Testis (tissue), 3 donors: ENCODE data around the gene ORMDL2. TPM values are rescaled to one million over a fixed set of nuclear protein-coding genes. Genes with fewer than 3 reads are reported as not detected.

Experiments
- DNase-seq: peaks from one replicate; pipeline ENCODE4 v3.0.0-alpha.2; 2019
- H3K27ac ChIP-seq, 2 donors: fragments of 200-600 bp; sonication (generic); one replicate each; pipeline ENCODE4 v1.5.1; 2019
- H3K27me3 ChIP-seq: fragments of 200-600 bp; sonication (generic); one replicate; pipeline ENCODE4 v1.5.1; 2019
- H3K36me3 ChIP-seq: fragments of 200-600 bp; sonication (generic); one replicate; pipeline ENCODE4 v1.5.1; 2017; ENCODE audit warnings: low read depth; ENCODE audit errors: missing control alignments
- H3K4me1 ChIP-seq: fragments of 200-600 bp; sonication (generic); one replicate; pipeline ENCODE4 v1.5.1; 2019
- H3K4me3 ChIP-seq, 2 donors: fragments of 200-600 bp; sonication (generic); one replicate each; pipeline ENCODE4 v1.5.1; 2017 to 2019
- H3K9me3 ChIP-seq: fragments of 200-600 bp; sonication (generic); one replicate; pipeline ENCODE4 v1.5.1; 2017
- CTCF ChIP-seq, 3 experiments: fragments of 450-650 bp in 2 of 3; fragments of 200-600 bp in 1 of 3; sonication (generic) in 1 of 3; IDR thresholded peaks; one replicate each; pipeline ENCODE4 v1.5.1; 2016 to 2019; ENCODE audit warnings: antibody characterized with exemption in 3 of 3, mild to moderate bottlenecking in 2 of 3, moderate library complexity in 1 of 3
- POLR2A ChIP-seq: fragments of 450-650 bp; IDR thresholded peaks from one replicate; pipeline ENCODE4 v1.6.1; 2017; ENCODE audit warnings: antibody characterized with exemption, mild to moderate bottlenecking, moderate library complexity
- WGBS, 2 donors: methylation state at CpG; one replicate each; pipeline ENCODE4 v1.1.5; 2018; 5-methylcytosine and 5-hydroxymethylcytosine counted together
- intact Hi-C: fragments of 100-400 bp; cut with DNase I; formaldehyde crosslinking; loops from one replicate; pipeline ENCODE4 v1.15.1; 2023; ENCODE audit warnings: low total_unique reads
- polyA plus RNA-seq: library from polyadenylated mRNA; stranded (reverse); fragments of 350-450 nt; fragmentation: Illumina TruSeq; extraction: RNeasy Lipid Tissue Mini Kit (QIAGEN cat#74804); gene quantifications from one replicate; pipeline ENCODE4 v1.2.3, GENCODE V29; 2014; ENCODE audit warnings: low read depth, low replicate concordance; ENCODE audit not compliant: insufficient read depth
- total RNA-seq, 2 donors: library from RNA; depleted of rRNA; stranded (reverse); fragments of >200 nt; gene quantifications; one replicate each; pipeline ENCODE4 v1.2.3, GENCODE V29; 2016

ORMDL2 gene
- total and polyA plus RNA-seq, 3 donors from 2014 or later = 16.2 to 82.4 (median 18.6) TPM

- no peak for TF ChIP-seq POLR2A
Measured at GRCh38 chr12:55844961-55845360, 27.1 kb downstream of the ORMDL2 start.

GRCh38 chr12:55845361-55845760 lies 27.5 kb downstream of the ORMDL2 start:
- no peak overlapping the region for H3K4me3 ChIP-seq
- H3K27me3 ChIP-seq = no peaks in the 10 kb centered on the region
- H3K4me1 ChIP-seq = peaks cover 30% of the 10 kb centered on the region
- H3K9me3 ChIP-seq = no peaks in the 10 kb centered on the region
- WGBS, 2 donors = 82 to 95% methylated on average over 5 of the region's 5 CpGs
- H3K36me3 ChIP-seq = no peaks in the 10 kb centered on the region
- DNase-seq = no peak
- no peak overlapping the region for H3K27ac ChIP-seq
- intact Hi-C loops = no loop called here
- TF ChIP-seq CTCF (IDR thresholded peaks at IDR 0.05) (no peak), POLR2A (no peak)

More at GRCh38 chr12:55844961-55845360, 27.1 kb downstream of the ORMDL2 start:
- Histone ChIP-seq H3K9me3 (no peaks in the 10 kb centered on the region), H3K27me3 (no peaks in the 10 kb centered on the region), H3K4me1 (peaks cover 27% of the 10 kb centered on the region), H3K36me3 (no peaks in the 10 kb centered on the region), H3K27ac (no peak overlapping the region), H3K4me3 (no peak overlapping the region)
- intact Hi-C loops = no loop called here
- DNase-seq = no peak
- 89 to 93% methylated on average over 4 of the region's 4 CpGs for WGBS, 2 donors

GRCh38 chr12:55845785-55846496 lies 28.1 kb downstream of the ORMDL2 start:
- 75 to 80% methylated on average over 7 of the region's 7 CpGs for WGBS, 2 donors

GRCh38 chr12:55847033-55847432 lies 29.2 kb downstream of the ORMDL2 start:
- Histone ChIP-seq H3K27me3 (no peaks in the 10 kb centered on the region), H3K4me3 (no peak overlapping the region), H3K4me1 (peaks cover 32% of the 10 kb centered on the region), H3K27ac (peak overlapping the region; percentile 81 to 95), H3K9me3 (no peaks in the 10 kb centered on the region), H3K36me3 (no peaks in the 10 kb centered on the region)
- no peak for DNase-seq
- intact Hi-C loops = no loop called here
- TF ChIP-seq POLR2A (no peak), CTCF (IDR thresholded peaks at IDR 0.05) (no peak)
- WGBS, 2 donors = 53 to 58% methylated on average over 3 of the region's 3 CpGs

More at GRCh38 chr12:55845785-55846496, 28.1 kb downstream of the ORMDL2 start:
- peaks cover 32% of the 10 kb centered on the region for H3K4me1 ChIP-seq
- H3K9me3 ChIP-seq = no peaks in the 10 kb centered on the region
- H3K36me3 ChIP-seq = no peaks in the 10 kb centered on the region
- DNase-seq = no peak
- TF ChIP-seq POLR2A (no peak), CTCF (IDR thresholded peaks at IDR 0.05) (no peak)
- H3K4me3 ChIP-seq = no peak overlapping the region
- H3K27ac ChIP-seq = peak overlapping the region in 1 of 2 donors; percentile 95
- intact Hi-C loops = no loop called here
- no peaks in the 10 kb centered on the region for H3K27me3 ChIP-seq

GRCh38 chr12:55847603-55848291 lies 29.9 kb downstream of the ORMDL2 start:
- Histone ChIP-seq H3K4me1 (peaks cover 32% of the 10 kb centered on the region), H3K4me3 (no peak overlapping the region), H3K36me3 (no peaks in the 10 kb centered on the region), H3K27me3 (no peaks in the 10 kb centered on the region), H3K9me3 (no peaks in the 10 kb centered on the region), H3K27ac (peak overlapping the region; percentile 83 to 95)
- DNase-seq = peak; percentile 90
- WGBS, 2 donors = 24 to 31% methylated on average over 6 of the region's 6 CpGs
- intact Hi-C loops = no loop called here
- no peak for TF ChIP-seq CTCF (IDR thresholded peaks at IDR 0.05)
- TF ChIP-seq POLR2A = no peak
